H9 (cell line): ENCODE measurements around the gene TREML2. TPM values are rescaled to one million over a fixed set of nuclear protein-coding genes. Genes with fewer than 3 reads are reported as not detected.

Source experiments
- DNase-seq: peaks from one replicate; pipeline ENCODE4 v3.0.0-alpha.2; 2017
- H2AFZ ChIP-seq: one replicate; pipeline ENCODE4 v1.6.1; 2013; ENCODE audit warnings: mild to moderate bottlenecking, low read length, control low read depth, moderate library complexity
- H2AK5ac ChIP-seq: 2 replicates; pipeline ENCODE4 v1.6.1; 2013; ENCODE audit warnings: low read length, control low read depth, mixed read lengths; ENCODE audit not compliant: insufficient read length
- H2BK120ac ChIP-seq: one replicate; pipeline ENCODE4 v1.6.1; 2013; ENCODE audit warnings: low read depth, mild to moderate bottlenecking, low read length, control low read depth, inconsistent platforms; ENCODE audit not compliant: poor library complexity, severe bottlenecking
- H2BK12ac ChIP-seq: 2 replicates; pipeline ENCODE4 v1.6.1; 2013; ENCODE audit warnings: low read length, control low read depth, mixed read lengths, low read depth; ENCODE audit not compliant: insufficient read length
- H2BK15ac ChIP-seq: 2 replicates; pipeline ENCODE4 v1.6.1; 2013; ENCODE audit warnings: low read depth, low read length, control low read depth
- H2BK20ac ChIP-seq: one replicate; pipeline ENCODE4 v1.6.1; 2013; ENCODE audit warnings: low read depth, mild to moderate bottlenecking, low read length, control low read depth, inconsistent platforms; ENCODE audit not compliant: poor library complexity, severe bottlenecking
- H2BK5ac ChIP-seq: 2 replicates; pipeline ENCODE4 v1.6.1; 2013; ENCODE audit warnings: low read length, control low read depth, mixed read lengths; ENCODE audit not compliant: insufficient read length
- H3K14ac ChIP-seq: 2 replicates; pipeline ENCODE4 v1.6.1; 2013; ENCODE audit warnings: low read length, control low read depth; ENCODE audit not compliant: insufficient read depth
- H3K18ac ChIP-seq: 2 replicates; pipeline ENCODE4 v1.6.1; 2013; ENCODE audit warnings: low read depth, mild to moderate bottlenecking, mixed read lengths, low read length, control low read depth; ENCODE audit not compliant: insufficient read length
- H3K23ac ChIP-seq: 2 replicates; pipeline ENCODE4 v1.6.1; 2013; ENCODE audit warnings: low read length, control low read depth, mixed read lengths, low read depth; ENCODE audit not compliant: insufficient read length
- H3K23me2 ChIP-seq: 2 replicates; pipeline ENCODE4 v1.6.1; 2013; ENCODE audit warnings: low read depth, mild to moderate bottlenecking, mixed read lengths, low read length, control low read depth; ENCODE audit not compliant: insufficient read length, poor library complexity, severe bottlenecking
- H3K27ac ChIP-seq: 2 replicates; pipeline ENCODE4 v1.5.1; 2013; ENCODE audit warnings: low read length, control low read depth, mixed read lengths, low read depth; ENCODE audit not compliant: insufficient read length
- H3K27me3 ChIP-seq: 2 replicates; pipeline ENCODE4 v1.6.1; 2013; ENCODE audit warnings: low read length, control low read depth, inconsistent platforms; ENCODE audit not compliant: insufficient read depth
- H3K4ac ChIP-seq: 2 replicates; pipeline ENCODE4 v1.6.1; 2013; ENCODE audit warnings: low read depth, mild to moderate bottlenecking, control low read depth, inconsistent platforms, low read length, moderate library complexity
- H3K4me1 ChIP-seq: 2 replicates; pipeline ENCODE4 v1.6.1; 2013; ENCODE audit warnings: low read length, control low read depth, inconsistent platforms; ENCODE audit not compliant: insufficient read depth
- H3K4me2 ChIP-seq: 2 replicates; pipeline ENCODE4 v1.6.1; 2013; ENCODE audit warnings: low read length, control low read depth, mixed read lengths; ENCODE audit not compliant: insufficient read length, insufficient read depth
- H3K56ac ChIP-seq: 2 replicates; pipeline ENCODE4 v1.6.1; 2013; ENCODE audit warnings: low read depth, mild to moderate bottlenecking, mixed read lengths, low read length, control low read depth; ENCODE audit not compliant: insufficient read length
- H3K79me1 ChIP-seq: 2 replicates; pipeline ENCODE4 v1.6.1; 2013; ENCODE audit warnings: low read depth, mild to moderate bottlenecking, moderate library complexity, low read length, control low read depth, inconsistent platforms; ENCODE audit not compliant: insufficient read depth, poor library complexity, severe bottlenecking
- H3K79me2 ChIP-seq: 2 replicates; pipeline ENCODE4 v1.6.1; 2013; ENCODE audit warnings: low read length, control low read depth, inconsistent platforms; ENCODE audit not compliant: insufficient read depth
- H3K9ac ChIP-seq: 2 replicates; pipeline ENCODE4 v1.6.1; 2013; ENCODE audit warnings: low read length, control low read depth, mixed read lengths; ENCODE audit not compliant: insufficient read length; ENCODE audit errors: extremely low read depth
- H3K9me3 ChIP-seq: one replicate; pipeline ENCODE4 v1.6.1; 2013; ENCODE audit warnings: low read depth, low read length, inconsistent platforms; ENCODE audit not compliant: control insufficient read depth
- H3T11ph ChIP-seq: one replicate; pipeline ENCODE4 v1.6.1; 2013; ENCODE audit warnings: mild to moderate bottlenecking, low read length, control low read depth, inconsistent platforms
- H4K20me1 ChIP-seq: one replicate; pipeline ENCODE4 v1.6.1; 2013; ENCODE audit not compliant: control insufficient read depth, insufficient read length, insufficient read depth
- H4K5ac ChIP-seq: 2 replicates; pipeline ENCODE4 v1.6.1; 2013; ENCODE audit warnings: low read depth, mild to moderate bottlenecking, mixed read lengths, low read length, control low read depth; ENCODE audit not compliant: insufficient read length
- H4K8ac ChIP-seq: replicated peaks from 2 replicates; pipeline ENCODE4 v1.6.1; 2013; ENCODE audit warnings: low read length, control low read depth, mixed read lengths, low read depth; ENCODE audit not compliant: insufficient read length
- H4K91ac ChIP-seq: 2 replicates; pipeline ENCODE4 v1.6.1; 2013; ENCODE audit warnings: low read depth, mild to moderate bottlenecking, moderate library complexity, mixed read lengths, low read length, control low read depth; ENCODE audit not compliant: insufficient read length
- H3K27ac Mint-ChIP-seq, 3 experiments: 2 replicates in 2 of 3; 3 replicates in 1 of 3; pipeline ENCODE4 v1.8.0; 2020 to 2021; ENCODE audit warnings: mixed read lengths in 3 of 3, mild to moderate bottlenecking in 1 of 3, moderate library complexity in 1 of 3
- H3K27me3 Mint-ChIP-seq: 2 replicates; pipeline ENCODE4 v1.8.0; 2021; ENCODE audit warnings: low read depth, mild to moderate bottlenecking, moderate library complexity, mixed read lengths
- H3K36me3 Mint-ChIP-seq, 3 experiments: 2 replicates in 2 of 3; 3 replicates in 1 of 3; pipeline ENCODE4 v1.8.0; 2020 to 2021; ENCODE audit warnings: low read depth in 3 of 3, mixed read lengths in 3 of 3; ENCODE audit not compliant: insufficient read depth in 1 of 3
- H3K4me1 Mint-ChIP-seq, 2 experiments: 2 replicates each; pipeline ENCODE4 v1.8.0; 2020; ENCODE audit warnings: mixed read lengths in 2 of 2
- H3K4me3 Mint-ChIP-seq, 2 experiments: 2 replicates in 1 of 2; 3 replicates in 1 of 2; pipeline ENCODE4 v1.8.0; 2020 to 2021; ENCODE audit warnings: mild to moderate bottlenecking in 2 of 2, mixed read lengths in 2 of 2, moderate library complexity in 1 of 2
- H3K9me3 Mint-ChIP-seq, 2 experiments: 2 replicates in 1 of 2; 3 replicates in 1 of 2; pipeline ENCODE4 v1.8.0; 2020; ENCODE audit warnings: mild to moderate bottlenecking in 2 of 2, mixed read lengths in 2 of 2, moderate library complexity in 1 of 2
- CTCF ChIP-seq: fragments of 200-600 bp; sonication (generic); conservative IDR thresholded peaks from 3 replicates; pipeline ENCODE4 v1.8.0; 2021; ENCODE audit warnings: antibody characterized with exemption, mild to moderate bottlenecking
- WGBS: extraction: QIAGEN DNeasy Blood & Tissue Kit; methylation state at CpG from one replicate; pipeline ENCODE4 v1.1.7; 2013; ENCODE audit warnings: missing lambda C conversion rate, low lambda C conversion rate, mixed read lengths; ENCODE audit not compliant: insufficient read length; ENCODE audit errors: extremely low coverage; 5-methylcytosine and 5-hydroxymethylcytosine counted together
- total RNA-seq: library from RNA; stranded (reverse); gene quantifications from 2 replicates; pipeline ENCODE4 v1.2.1, GENCODE V29; 2021

Gene TREML2
- total RNA-seq, 1 experiment from 2014 or later = 0.07 TPM

- Histone ChIP-seq H4K5ac (no peak overlapping the region), H2BK12ac (no peak overlapping the region), H3K4me1 (no peaks in the 10 kb centered on the region), H2AFZ (no peak overlapping the region), H4K20me1 (no peaks in the 10 kb centered on the region), H3K9ac (no peak overlapping the region), H3K79me1 (no peaks in the 10 kb centered on the region), H2BK20ac (no peak overlapping the region), H3K14ac (no peak overlapping the region), H4K8ac (no peak overlapping the region), H3K23ac (no peak overlapping the region), H3K18ac (no peak overlapping the region), H3K23me2 (no peaks in the 10 kb centered on the region), H2AK5ac (no peak overlapping the region), H2BK15ac (no peak overlapping the region), H3K27ac (no peak overlapping the region), H2BK5ac (no peak overlapping the region), H3K79me2 (no peaks in the 10 kb centered on the region), H3K4ac (no peak overlapping the region), H2BK120ac (no peak overlapping the region), H3K9me3 (no peaks in the 10 kb centered on the region), H3K27me3 (no peaks in the 10 kb centered on the region; the same call in 1 of the 2 replicates), H3K4me2 (no peak overlapping the region), H3K56ac (no peak overlapping the region), H4K91ac (no peak overlapping the region), H3T11ph (no peak overlapping the region)
- no peak overlapping the region for H3K4me3 Mint-ChIP-seq
- no peaks in the 10 kb centered on the region for H3K36me3 Mint-ChIP-seq
- H3K27ac Mint-ChIP-seq = no peak overlapping the region
- H3K27me3 Mint-ChIP-seq = peaks cover 3% of the 10 kb centered on the region
- no peak for DNase-seq
- H3K9me3 Mint-ChIP-seq = no peaks in the 10 kb centered on the region; a peak in 1 of 5 replicates
- H3K4me1 Mint-ChIP-seq = peaks cover 2 to 7% of the 10 kb centered on the region in 2 experiments; a peak in 2 of 4 replicates
- no peak for TF ChIP-seq CTCF
- no CpG with 5 or more reads among the region's 13 CpGs for WGBS
Observed at GRCh38 chr6:41161851-41162552, 38.9 kb downstream of the TREML2 start.
